NCI-H82 (cell line): ENCODE data around the gene LIN7B.
"Not testable (repeated sequence)": the region's sequence is repeated elsewhere in the genome, so short reads cannot be mapped to it uniquely, and the experiment has no call there.

Experiments used
- DNase-seq: peaks from one replicate; lab custom pipeline; 2025; lab: John Stamatoyannopoulos, UW

LIN7B gene

DNA sequence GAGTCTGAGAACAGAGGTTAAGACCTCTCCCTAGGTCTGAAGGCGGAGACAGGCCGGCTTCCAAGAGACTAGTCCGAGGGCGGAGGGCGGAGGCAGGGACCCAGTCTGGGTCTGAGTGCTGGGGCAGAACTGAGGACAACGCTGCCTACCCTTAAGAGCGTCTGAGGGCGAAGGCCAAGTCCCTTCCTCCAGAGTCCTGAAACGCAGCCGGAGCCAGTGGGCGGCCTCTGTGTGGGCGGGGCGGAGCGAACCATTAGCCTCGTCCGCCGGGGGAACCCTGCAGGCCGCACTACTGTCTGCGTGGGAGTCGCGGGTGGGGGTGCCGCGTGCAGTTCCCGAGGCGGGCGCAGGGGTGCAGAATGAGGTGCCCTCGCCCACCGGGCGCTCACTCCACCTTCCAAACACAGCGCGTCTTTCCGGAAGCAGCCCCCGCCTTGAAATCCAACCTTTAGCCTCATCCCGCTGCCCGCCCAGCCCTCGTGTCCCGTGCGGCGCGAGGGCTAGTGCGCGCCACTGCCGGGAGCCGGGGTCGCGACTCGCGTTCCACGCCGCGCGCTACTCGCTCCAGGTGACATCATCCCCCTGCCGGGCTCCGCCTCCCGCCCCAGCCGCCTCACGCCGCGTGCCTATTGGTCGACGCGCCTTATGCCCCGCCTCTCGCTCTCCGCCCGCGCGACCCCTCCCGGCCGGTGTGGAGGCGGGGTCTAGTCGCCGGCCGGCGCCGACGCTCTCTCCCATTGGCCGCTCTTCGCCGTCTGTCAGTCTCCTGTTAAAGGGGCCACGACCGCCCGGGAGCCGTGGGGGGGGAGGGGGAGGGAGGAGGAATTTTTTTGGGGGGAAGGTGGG is 4.6 kb downstream of the LIN7B start, which contains the start of gene C19orf73:
C19orf73 (minus strand) TSS at position 579 of the 846 bp plus-strand sequence; CDS start at position 458, 121 bp downstream.
- peak; percentile 97 for DNase-seq

DNA sequence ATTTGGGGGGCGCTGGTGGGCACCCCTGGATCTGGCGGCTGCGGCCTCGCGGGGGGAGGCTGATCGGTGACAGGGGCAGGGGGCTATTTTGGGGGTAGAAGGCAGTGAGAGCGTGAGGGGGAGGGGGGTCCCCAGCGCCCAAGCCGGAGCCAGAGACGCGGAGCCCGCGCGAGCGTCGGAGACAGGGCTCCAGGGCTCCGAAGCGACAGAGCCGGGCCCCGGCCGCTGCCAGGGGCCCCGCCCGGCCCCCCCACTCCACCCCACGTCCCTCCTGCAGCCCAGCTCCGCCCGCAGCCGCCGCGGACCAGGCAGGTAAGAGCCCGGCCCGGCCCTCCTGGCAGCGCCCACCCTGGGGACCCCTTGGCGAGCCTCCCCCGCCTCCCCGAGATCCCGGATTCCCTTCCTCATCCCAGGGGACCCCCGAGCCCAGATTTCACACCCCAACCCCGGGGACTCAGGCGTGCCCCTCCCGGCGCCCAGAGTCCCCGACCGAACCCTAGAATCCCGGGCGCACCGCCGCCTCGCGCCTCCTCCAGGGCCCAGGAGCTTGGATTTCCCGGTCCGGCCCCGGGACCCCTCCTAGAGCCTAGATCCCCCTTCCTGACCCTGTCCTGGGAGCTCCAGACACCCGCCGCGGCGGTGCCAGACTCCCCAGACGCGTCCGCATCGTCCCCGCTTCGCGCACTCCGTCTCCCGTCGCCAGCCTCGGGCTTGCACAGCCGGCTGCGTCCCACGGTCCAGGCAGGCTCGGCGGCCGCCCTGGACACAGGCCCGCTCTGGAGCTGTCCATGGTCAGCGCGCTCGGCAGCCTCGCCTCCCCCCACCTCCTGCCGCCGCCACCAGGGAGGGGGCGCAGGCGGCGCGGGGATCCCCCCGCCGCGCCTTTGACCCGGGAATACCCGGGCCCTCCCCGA is 5.5 kb downstream of the LIN7B start, which contains the start of gene PPFIA3:
PPFIA3 (plus strand) TSS at position 134 of the 914 bp plus-strand sequence. CDS start 8,330 bp downstream, outside the sequence.
- peak; percentile 61 for DNase-seq

DNA sequence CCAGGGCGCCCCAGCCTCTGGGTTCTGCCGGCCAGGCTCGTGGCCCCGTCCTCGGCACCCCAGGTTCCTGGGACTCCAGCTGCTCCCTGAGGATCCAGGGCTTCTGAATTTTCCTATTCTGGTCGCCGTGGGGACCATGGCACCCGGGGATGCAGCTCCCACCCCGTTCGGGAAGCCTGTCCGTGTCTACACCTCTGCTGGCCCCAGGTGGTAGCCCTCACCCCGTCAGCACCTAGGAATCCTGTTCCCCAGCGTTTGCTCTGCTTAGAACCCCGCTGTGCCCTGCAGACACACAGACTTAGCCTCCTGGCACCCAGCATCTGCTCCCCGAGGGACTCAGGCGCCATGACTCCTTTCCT is 6.1 kb downstream of the LIN7B start:
- no peak for DNase-seq

DNA sequence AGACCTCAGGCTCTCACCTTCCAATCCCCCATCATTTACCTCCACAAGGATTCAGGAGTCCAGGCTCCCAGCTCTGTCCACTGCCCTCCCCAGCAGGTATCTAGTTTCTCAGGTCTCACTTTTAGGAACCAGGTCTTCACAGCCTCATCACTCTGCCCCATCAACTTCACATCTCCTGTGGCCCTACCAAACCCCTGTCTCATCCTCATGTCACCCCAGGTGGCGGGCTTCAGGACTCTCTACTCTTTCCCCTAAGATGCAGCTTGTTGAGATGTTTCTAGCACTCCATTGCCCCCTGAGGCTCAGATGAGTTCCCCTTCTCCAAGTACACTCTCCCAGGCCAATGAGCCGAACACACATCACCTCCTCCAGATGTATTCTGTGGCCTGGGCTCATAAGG is 6.7 kb downstream of the LIN7B start:
- no peak for DNase-seq

GRCh38 chr19:49121841-49122240 is 7.7 kb downstream of the LIN7B start:
- not testable (repeated sequence) for DNase-seq

DNA sequence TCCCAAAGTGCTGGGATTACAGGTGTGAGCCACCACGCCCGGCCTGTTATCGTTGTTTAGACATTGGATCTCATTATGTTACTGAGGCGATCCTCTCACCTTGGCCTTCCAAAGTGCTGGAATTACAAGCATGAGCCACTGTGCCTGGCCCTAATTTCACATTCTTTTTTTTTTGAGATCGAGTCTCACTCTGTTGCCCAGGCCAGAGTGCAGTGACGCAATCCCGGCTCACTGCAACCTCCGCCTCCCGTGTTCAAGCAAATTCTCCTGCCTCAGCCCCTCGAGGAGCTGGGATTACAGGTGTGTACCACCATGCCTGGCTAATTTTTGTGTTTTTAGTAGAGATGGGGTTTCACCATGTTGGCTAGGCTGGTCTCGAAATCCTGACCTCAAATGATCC is 9.1 kb downstream of the LIN7B start:
- DNase-seq, result not testable (repeated sequence)

- peak; percentile 29 for DNase-seq
Measured at GRCh38 chr19:49125025-49125731, 11.0 kb downstream of the LIN7B start.

DNA sequence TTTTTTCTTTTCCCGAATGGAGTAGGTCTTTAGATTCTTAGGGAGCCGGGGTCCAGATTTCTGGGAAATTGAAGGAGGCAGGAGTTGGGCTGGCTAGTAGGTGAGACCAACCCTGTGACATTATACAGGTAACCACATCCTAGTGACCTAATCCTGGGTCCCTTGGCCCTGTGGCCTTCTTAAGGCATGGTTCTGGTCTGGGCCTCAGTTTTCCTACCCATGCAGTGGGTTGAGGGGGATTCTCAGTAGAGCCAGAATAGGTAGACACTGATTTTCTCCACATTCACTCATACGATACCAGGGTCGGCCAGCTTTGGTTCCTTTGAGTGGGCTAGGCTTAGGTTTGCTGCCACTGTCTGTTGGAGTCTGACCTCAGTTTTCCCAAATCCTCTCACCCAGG is 12.4 kb downstream of the LIN7B start:
- no peak for DNase-seq

DNA sequence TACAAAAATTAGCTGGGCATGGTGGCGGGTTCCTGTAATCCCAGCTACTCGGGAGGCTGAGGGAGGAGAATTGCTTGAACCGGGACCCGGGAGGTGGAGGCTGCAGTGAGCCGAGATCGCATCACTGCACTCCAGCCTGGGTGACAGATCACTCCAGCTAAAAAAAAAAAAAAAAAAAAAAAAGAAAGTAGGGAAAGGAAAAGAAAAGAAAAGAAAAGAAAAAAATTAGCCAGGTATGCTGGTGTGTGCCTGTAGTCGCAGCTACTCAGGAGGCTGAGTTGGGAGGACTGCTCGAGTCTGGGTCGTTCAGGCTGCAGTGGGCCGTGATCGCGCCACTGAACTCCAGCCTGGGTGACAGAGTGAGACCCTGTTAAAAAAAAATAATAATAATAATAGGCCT is 13.1 kb downstream of the LIN7B start:
- not testable (repeated sequence) for DNase-seq

GRCh38 chr19:49127674-49128544 is 13.7 kb downstream of the LIN7B start:
- peak; percentile 98 for DNase-seq

DNA sequence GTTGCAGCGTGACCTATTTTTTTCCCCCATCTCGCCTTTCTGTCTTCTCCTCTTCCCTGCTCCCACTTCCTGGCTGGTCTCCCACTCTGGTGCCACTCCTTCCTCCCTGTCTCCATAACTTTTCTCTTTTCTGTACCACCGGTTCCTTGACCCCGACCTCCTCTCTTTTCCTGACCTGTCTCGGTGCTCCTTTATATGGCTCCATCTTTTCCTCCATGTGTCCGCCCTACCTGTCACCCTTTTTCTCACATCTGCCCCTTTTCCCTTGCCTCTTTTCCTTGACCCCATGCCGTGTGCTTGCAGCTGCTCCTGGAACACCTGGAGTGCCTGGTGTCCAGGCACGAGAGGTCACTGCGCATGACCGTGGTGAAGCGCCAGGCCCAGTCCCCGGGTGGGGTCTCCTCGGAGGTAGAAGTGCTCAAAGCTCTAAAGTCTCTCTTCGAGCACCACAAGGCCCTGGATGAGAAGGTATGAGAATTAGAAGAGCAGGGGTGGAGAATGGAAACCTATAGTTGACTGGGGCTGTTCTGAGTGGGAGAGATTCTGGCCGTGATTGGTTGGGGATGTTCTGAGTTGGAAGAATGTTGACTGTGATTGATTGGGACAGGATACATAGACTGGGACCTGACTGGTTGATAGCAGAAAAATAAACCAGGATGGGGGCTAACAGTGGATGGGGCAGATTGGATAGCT is 14.5 kb downstream of the LIN7B start:
- DNase-seq, result no peak

GRCh38 chr19:49129238-49129583 is 15.0 kb downstream of the LIN7B start:
- no peak for DNase-seq

GRCh38 chr19:49130325-49130724 is 16.2 kb downstream of the LIN7B start:
- DNase-seq, result no peak

DNA sequence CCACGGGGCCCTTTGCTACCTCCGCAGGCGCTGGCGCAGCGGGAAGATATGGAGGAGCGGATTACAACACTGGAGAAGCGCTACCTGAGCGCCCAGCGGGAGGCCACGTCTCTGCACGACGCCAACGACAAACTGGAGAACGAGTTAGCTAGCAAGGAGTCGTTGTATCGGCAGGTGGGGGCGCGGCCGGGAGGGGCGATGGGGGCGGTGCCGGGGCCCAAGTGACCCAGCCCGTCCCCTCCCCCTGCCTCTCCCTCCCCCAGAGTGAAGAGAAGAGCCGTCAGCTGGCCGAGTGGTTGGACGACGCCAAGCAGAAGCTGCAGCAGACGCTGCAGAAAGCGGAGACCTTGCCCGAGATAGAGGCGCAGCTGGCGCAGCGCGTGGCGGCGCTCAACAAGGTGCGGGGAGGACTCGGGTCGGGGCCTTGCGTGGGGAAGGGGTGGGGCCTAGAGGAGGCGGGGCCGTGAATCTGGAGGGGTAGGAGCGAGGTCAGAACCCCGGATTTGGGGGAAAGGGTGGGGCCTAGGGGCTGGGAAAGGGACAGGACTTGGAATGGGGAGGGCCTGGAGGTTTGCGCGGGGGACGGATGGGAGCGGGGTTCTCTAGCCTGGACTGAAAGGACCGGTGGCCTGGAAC is 18.9 kb downstream of the LIN7B start:
- no peak for DNase-seq

DNA sequence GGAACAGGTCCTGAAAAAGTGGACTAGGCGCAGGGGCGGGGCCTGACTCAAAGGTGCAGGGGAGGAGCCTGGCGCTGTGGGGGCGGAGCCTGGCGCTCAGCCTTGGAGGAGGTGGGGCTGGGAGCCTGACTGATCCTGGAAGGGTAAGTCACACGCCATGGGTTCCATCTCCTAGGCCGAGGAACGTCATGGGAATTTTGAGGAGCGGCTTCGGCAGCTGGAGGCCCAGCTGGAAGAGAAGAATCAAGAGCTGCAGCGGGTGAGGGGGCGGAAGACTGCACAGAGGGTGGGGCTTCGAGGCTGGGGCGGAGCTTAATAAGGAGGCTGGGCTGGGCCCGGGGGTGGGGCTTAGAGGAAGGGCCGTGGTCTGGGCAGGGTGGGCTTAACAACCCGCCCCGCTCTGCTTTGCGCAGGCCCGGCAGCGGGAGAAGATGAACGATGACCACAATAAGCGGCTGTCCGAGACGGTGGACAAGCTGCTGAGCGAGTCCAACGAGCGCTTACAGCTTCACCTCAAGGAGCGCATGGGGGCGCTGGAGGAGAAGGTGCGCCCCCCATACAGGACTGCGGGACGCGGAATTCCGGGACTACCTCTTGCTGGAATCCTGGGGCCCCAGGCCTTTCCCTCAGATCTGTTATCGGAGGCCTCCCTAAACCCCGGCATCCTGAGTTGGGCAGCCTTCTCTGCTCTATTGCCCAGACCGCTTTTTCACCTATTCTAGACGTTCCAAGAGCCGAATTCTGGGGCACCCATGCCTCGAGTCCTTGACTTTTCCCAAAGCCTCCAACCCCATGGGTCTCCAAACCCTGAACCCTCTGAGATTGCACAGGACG is 19.7 kb downstream of the LIN7B start:
- peak; percentile 16 for DNase-seq

DNA sequence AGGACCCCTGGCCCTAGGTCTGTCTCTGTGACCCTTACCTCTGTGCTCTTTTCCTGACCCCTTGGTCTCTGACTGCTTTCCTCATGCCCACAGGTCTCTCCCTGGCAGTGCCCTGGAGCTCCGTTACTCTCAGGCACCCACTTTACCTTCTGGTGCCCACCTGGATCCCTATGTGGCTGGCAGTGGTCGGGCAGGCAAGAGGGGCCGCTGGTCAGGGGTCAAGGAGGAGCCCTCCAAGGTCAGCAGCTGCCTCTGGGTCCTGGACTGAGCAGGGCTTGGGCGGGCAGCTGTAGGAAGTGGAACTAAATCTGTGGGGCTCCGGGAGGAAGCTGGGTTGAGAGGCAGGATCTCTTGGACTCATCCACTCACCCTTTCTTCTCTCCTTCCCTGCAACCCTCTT is 21.5 kb downstream of the LIN7B start:
- no peak for DNase-seq

DNA sequence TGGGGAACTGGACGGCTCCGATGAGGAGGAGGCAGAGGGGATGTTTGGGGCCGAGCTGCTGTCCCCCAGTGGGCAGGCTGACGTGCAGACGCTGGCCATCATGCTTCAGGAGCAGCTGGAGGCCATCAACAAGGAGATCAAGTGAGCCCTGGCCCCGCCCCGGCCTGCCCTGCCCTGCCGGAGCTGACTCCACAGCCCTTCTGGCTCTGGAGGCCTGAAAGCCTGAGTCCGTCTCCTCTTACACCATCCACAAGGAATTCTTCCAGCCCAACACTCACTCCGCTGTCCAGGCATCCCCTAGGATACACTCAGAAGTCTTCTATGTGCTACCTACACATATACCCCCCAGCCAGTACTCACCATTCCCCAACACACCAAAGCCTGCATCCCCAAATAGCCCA is 22.6 kb downstream of the LIN7B start:
- DNase-seq, result no peak

DNA sequence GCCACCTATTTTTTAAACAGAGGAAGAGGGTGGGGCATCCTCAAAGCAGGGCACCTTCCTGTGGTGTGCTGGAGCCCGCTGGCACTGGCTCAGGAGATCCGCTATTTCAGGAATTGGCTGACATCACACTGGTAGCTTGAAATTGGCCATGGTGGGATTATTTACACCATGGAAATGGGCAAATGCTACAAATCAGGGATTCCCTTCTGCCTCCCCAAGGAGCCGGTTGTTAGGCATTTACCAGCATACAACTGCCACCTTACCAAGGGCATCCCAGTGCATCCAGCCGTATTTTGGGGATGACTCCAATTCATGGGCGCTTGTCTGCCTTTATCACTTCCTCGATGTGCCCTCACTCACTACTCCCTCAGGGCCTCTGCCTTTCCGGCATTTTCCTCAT is 26.8 kb downstream of the LIN7B start:
- no peak for DNase-seq

GRCh38 chr19:49141352-49141751 is 27.2 kb downstream of the LIN7B start:
- DNase-seq, result no peak
